CD4-positive, alpha-beta T cell (primary cell): Measurements from ENCODE around the gene JAZF1. TPM values are rescaled to one million over a fixed set of nuclear protein-coding genes. Genes with fewer than 3 reads are reported as not detected.

ENCODE experiments used
- ATAC-seq: fragments of 200-7000 bp; cut with Tn5 transposase; one replicate; pipeline ENCODE4 v1.10.0; 2022; ENCODE audit warnings: mild to moderate bottlenecking; ENCODE audit not compliant: poor library complexity
- CTCF ChIA-PET: fragments of 350-600 bp; sonication (Branson Sonifier 250); formaldehyde crosslinking; loops from one replicate; lab custom pipeline; 2021; ENCODE audit warnings: antibody characterized with exemption, inconsistent platforms; lab: Charles Lee
- POLR2A ChIA-PET: fragments of 350-600 bp; sonication (Branson Sonifier 250); formaldehyde crosslinking; loops from one replicate; lab custom pipeline; 2021; ENCODE audit warnings: antibody characterized with exemption, inconsistent platforms; lab: Charles Lee
- DNase-seq, 14 experiments: peaks; one replicate each; pipeline ENCODE4 v3.0.0-alpha.2; 2013 to 2020; ENCODE audit warnings: mixed read lengths in 2 of 14
- H3K27ac ChIP-seq, 2 donors: one replicate each; pipeline versions ENCODE4 v1.5.1 to v1.7.0; 2013; ENCODE audit warnings: low read length in 2 of 2, low read depth in 1 of 2, mild to moderate bottlenecking in 1 of 2
- H3K27me3 ChIP-seq, 2 experiments: 1 replicate in 1 of 2; 2 replicates in 1 of 2; pipeline versions ENCODE4 v1.6.1 to v1.7.0; 2013; ENCODE audit warnings: low read length in 2 of 2, control low read depth in 1 of 2, mild to moderate bottlenecking in 1 of 2, moderate library complexity in 1 of 2; ENCODE audit not compliant: insufficient read depth in 2 of 2, control insufficient read depth in 1 of 2
- H3K36me3 ChIP-seq: one replicate; pipeline ENCODE4 v1.6.1; 2013; ENCODE audit warnings: low read length, control low read depth; ENCODE audit not compliant: insufficient read depth
- H3K4me1 ChIP-seq: one replicate; pipeline ENCODE4 v1.6.1; 2013; ENCODE audit warnings: low read length, control low read depth; ENCODE audit not compliant: insufficient read depth
- H3K4me3 ChIP-seq: one replicate; pipeline ENCODE4 v1.5.1; 2013; ENCODE audit warnings: mild to moderate bottlenecking, low read length, moderate library complexity
- H3K9me3 ChIP-seq, 2 experiments: 1 replicate in 1 of 2; 2 replicates in 1 of 2; pipeline versions ENCODE4 v1.6.1 to v1.7.0; 2013; ENCODE audit warnings: low read length in 2 of 2, mild to moderate bottlenecking in 2 of 2, control low read depth in 1 of 2, moderate library complexity in 1 of 2; ENCODE audit not compliant: control insufficient read depth in 1 of 2, insufficient read depth in 1 of 2
- H3K27ac Mint-ChIP-seq: one replicate; pipeline ENCODE4 v1.8.0; 2020; ENCODE audit warnings: mixed read lengths
- H3K27me3 Mint-ChIP-seq: one replicate; pipeline ENCODE4 v1.8.0; 2021; ENCODE audit warnings: mixed read lengths
- H3K36me3 Mint-ChIP-seq: one replicate; pipeline ENCODE4 v1.8.0; 2021; ENCODE audit warnings: low read depth, mixed read lengths
- H3K4me1 Mint-ChIP-seq: one replicate; pipeline ENCODE4 v1.8.0; 2021; ENCODE audit warnings: low read depth, mixed read lengths
- H3K4me3 Mint-ChIP-seq: one replicate; pipeline ENCODE4 v1.8.0; 2020; ENCODE audit warnings: mild to moderate bottlenecking, mixed read lengths
- H3K9me3 Mint-ChIP-seq: one replicate; pipeline ENCODE4 v1.8.0; 2020; ENCODE audit warnings: mixed read lengths
- CTCF ChIP-seq: fragments of 200-600 bp; IDR thresholded peaks from one replicate; pipeline ENCODE4 v1.8.0; 2022; ENCODE audit warnings: antibody characterized with exemption, mild to moderate bottlenecking
- intact Hi-C, 2 experiments: fragments of 100-400 bp; cut with DNase I in 1 of 2; cut with micrococcal nuclease in 1 of 2; formaldehyde crosslinking; loops; one replicate each; pipeline versions ENCODE4 v1.15.1 to v1.9.0; 2023 to 2025; cut with DNase I, micrococcal nuclease
- total RNA-seq, 174 experiments: library from RNA in 2 of 174; stranded (reverse) in 2 of 174; gene quantifications; one replicate each; pipeline ENCODE4 v1.2.3 and lab custom pipeline; 2021 to 2026

JAZF1 gene
- total RNA-seq, 2 experiments from 2014 or later, result 9.9 to 11.1 TPM

GRCh38 chr7:27967639-27968038, 213.0 kb downstream of the JAZF1 start:
- TF ChIP-seq CTCF, result no peak
- ChIA-PET POLR2A (interaction anchor here (0.6 kb wide), 1 partner anchor 15 kb away, joined by 4 read pairs; no protein-coding TSS in a partner anchor), CTCF (no interaction called here)
- Mint-ChIP-seq H3K27me3 (no peaks in the 10 kb centered on the region), H3K4me3 (no peak overlapping the region), H3K36me3 (no peaks in the 10 kb centered on the region), H3K9me3 (no peaks in the 10 kb centered on the region), H3K27ac (no peak overlapping the region), H3K4me1 (peaks cover 19% of the 10 kb centered on the region)
- H3K27ac ChIP-seq, result no peak overlapping the region
- H3K27me3 ChIP-seq, result no peaks in the 10 kb centered on the region
- H3K4me3 ChIP-seq, result no peak overlapping the region
- DNase-seq, result no peak
- H3K4me1 ChIP-seq, result peaks cover 6% of the 10 kb centered on the region
- H3K9me3 ChIP-seq, result no peaks in the 10 kb centered on the region
- no peak for ATAC-seq
- intact Hi-C loops, result no loop called here
- H3K36me3 ChIP-seq, result no peaks in the 10 kb centered on the region

GRCh38 chr7:27966219-27966780, 214.3 kb downstream of the JAZF1 start:
- no peaks in the 10 kb centered on the region for H3K36me3 ChIP-seq
- no peaks in the 10 kb centered on the region for H3K4me1 ChIP-seq
- ChIA-PET CTCF (no interaction called here), POLR2A (no interaction called here)
- H3K27ac ChIP-seq, result no peak overlapping the region
- intact Hi-C loops, result no loop called here
- ATAC-seq (no peak), DNase-seq (no peak)
- no peak overlapping the region for H3K4me3 ChIP-seq
- Mint-ChIP-seq H3K4me1 (peaks cover 5% of the 10 kb centered on the region), H3K4me3 (no peak overlapping the region), H3K27ac (no peak overlapping the region), H3K36me3 (no peaks in the 10 kb centered on the region), H3K9me3 (no peaks in the 10 kb centered on the region), H3K27me3 (no peaks in the 10 kb centered on the region)
- no peak for TF ChIP-seq CTCF
- no peaks in the 10 kb centered on the region for H3K27me3 ChIP-seq
- no peaks in the 10 kb centered on the region for H3K9me3 ChIP-seq

GRCh38 chr7:27965650-27966049, 214.9 kb downstream of the JAZF1 start:
- Mint-ChIP-seq H3K27me3 (no peaks in the 10 kb centered on the region), H3K4me3 (no peak overlapping the region), H3K36me3 (no peaks in the 10 kb centered on the region), H3K9me3 (no peaks in the 10 kb centered on the region), H3K27ac (no peak overlapping the region), H3K4me1 (no peaks in the 10 kb centered on the region)
- POLR2A ChIA-PET, result no interaction called here
- no peak for TF ChIP-seq CTCF
- CTCF ChIA-PET, result no interaction called here
- intact Hi-C loops, result no loop called here
- Histone ChIP-seq H3K36me3 (no peaks in the 10 kb centered on the region), H3K27me3 (no peaks in the 10 kb centered on the region), H3K4me3 (no peak overlapping the region), H3K27ac (no peak overlapping the region), H3K4me1 (no peaks in the 10 kb centered on the region), H3K9me3 (no peaks in the 10 kb centered on the region)
- DNase-seq, result no peak
- ATAC-seq, result no peak
